ENCODE measurements around the gene CAPN10.

CAPN10 gene

DNA sequence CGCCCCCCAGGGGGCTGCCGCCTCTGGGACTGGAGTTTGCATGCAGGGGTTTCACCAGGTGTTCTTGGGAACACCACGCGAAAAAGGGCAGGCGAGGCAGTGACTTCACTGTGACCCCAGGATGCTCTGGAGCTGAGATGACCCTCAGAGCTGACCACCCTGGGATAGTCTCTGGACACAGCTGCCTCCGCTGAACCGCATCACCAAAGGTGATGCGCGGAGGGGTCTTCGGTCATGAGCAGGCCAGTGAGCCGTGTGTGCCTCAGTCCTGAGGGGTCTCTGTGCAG is 56.2 kb downstream of the CAPN10 start:
- no peak overlapping the region for H3K27ac ChIP-seq (ENCODE audit: low read depth, low read length)

DNA sequence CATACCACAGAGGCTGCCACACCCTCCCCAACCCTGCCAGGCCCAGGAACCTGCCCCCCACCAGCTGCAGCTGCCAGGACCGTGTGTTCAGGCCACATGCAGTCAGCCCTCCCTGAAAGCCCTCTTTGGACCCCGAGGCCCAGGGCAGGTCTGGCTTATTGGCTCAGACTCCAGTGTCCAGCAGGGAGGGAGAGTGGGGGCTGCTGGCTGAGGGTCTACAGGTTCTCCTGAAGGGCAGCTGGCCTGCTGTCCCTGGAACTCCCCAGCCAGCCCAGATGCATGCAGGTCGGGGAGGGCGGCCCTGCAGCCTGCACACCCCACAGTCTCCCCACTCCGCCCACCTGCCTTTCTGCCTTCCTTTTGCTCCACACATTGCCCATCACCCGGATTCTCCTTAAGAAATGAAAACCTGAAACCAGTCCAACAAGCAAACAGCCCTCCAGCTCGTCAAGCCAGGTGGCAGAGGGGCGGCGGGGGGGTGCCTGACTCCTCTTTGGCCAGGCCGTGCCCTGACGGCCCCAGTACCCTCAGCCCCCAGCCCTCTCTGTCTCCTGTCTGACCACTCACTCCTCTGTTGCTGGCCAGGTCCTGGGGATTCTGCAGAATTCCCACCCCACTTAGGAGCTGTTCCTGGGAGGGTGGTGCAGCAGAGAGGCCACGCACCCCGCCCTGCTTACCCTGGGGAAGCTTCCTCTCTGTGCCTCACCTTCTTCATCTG is 56.7 kb downstream of the CAPN10 start:
- no peak overlapping the region for H3K9ac ChIP-seq (ENCODE audit: low read length)
- H3K36me3 ChIP-seq (ENCODE audit: low read length) = no peaks in the 10 kb centered on the region
- no peaks in the 10 kb centered on the region for H3K27me3 ChIP-seq (ENCODE audit: low read length)
- no peaks in the 10 kb centered on the region for H3K9me2 ChIP-seq (replicated peaks; ENCODE audit: insufficient read depth, low read length)
- H3K9me3 ChIP-seq (ENCODE audit: insufficient read depth, low read length) = no peaks in the 10 kb centered on the region
- H3F3A ChIP-seq (ENCODE audit: insufficient read depth) = no peaks in the 10 kb centered on the region
- H3K4me3 ChIP-seq (ENCODE audit: insufficient read depth, low read length, poor library complexity, severe bottlenecking) = no peak overlapping the region
- H3K79me2 ChIP-seq (ENCODE audit: insufficient read depth, low read length) = no peaks in the 10 kb centered on the region
- TF ChIP-seq, protein P1, sequence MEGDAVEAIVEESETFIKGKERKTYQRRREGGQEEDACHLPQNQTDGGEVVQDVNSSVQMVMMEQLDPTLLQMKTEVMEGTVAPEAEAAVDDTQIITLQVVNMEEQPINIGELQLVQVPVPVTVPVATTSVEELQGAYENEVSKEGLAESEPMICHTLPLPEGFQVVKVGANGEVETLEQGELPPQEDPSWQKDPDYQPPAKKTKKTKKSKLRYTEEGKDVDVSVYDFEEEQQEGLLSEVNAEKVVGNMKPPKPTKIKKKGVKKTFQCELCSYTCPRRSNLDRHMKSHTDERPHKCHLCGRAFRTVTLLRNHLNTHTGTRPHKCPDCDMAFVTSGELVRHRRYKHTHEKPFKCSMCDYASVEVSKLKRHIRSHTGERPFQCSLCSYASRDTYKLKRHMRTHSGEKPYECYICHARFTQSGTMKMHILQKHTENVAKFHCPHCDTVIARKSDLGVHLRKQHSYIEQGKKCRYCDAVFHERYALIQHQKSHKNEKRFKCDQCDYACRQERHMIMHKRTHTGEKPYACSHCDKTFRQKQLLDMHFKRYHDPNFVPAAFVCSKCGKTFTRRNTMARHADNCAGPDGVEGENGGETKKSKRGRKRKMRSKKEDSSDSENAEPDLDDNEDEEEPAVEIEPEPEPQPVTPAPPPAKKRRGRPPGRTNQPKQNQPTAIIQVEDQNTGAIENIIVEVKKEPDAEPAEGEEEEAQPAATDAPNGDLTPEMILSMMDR (IDR thresholded peaks at IDR 0.05; ENCODE audit: insufficient read depth, low read length, poor library complexity, severe bottlenecking) = no peak
- TF ChIP-seq EZH2phosphoT487 (conservative IDR thresholded peaks at IDR 0.05; ENCODE audit: low read length) = no peak
- no peak overlapping the region for H2AFZ ChIP-seq (ENCODE audit: low read depth, low read length, severe bottlenecking)
- no peak overlapping the region for H3K4me2 ChIP-seq (ENCODE audit: low read depth, low read length, poor library complexity, severe bottlenecking)
- H3K27ac ChIP-seq (ENCODE audit: low read depth, low read length) = no peak overlapping the region
- H4K20me1 ChIP-seq (ENCODE audit: low read depth, low read length) = no peaks in the 10 kb centered on the region

More for the DNA sequence above, 56.2 kb downstream of the CAPN10 start:
- Histone ChIP-seq H3K9ac (ENCODE audit: low read length) (no peak overlapping the region), H3K9me2 (replicated peaks; ENCODE audit: insufficient read depth, low read length) (no peaks in the 10 kb centered on the region), H3K4me2 (ENCODE audit: low read depth, low read length, poor library complexity, severe bottlenecking) (no peak overlapping the region), H3K9me3 (ENCODE audit: insufficient read depth, low read length) (no peaks in the 10 kb centered on the region), H3K36me3 (ENCODE audit: low read length) (no peaks in the 10 kb centered on the region), H3K27me3 (ENCODE audit: low read length) (no peaks in the 10 kb centered on the region), H3K4me3 (ENCODE audit: insufficient read depth, low read length, poor library complexity, severe bottlenecking) (no peak overlapping the region), H2AFZ (ENCODE audit: low read depth, low read length, severe bottlenecking) (no peak overlapping the region), H3K79me2 (ENCODE audit: insufficient read depth, low read length) (no peaks in the 10 kb centered on the region), H4K20me1 (ENCODE audit: low read depth, low read length) (no peaks in the 10 kb centered on the region), H3F3A (ENCODE audit: insufficient read depth) (no peaks in the 10 kb centered on the region)
- TF ChIP-seq, protein P1 (IDR thresholded peaks at IDR 0.05; ENCODE audit: insufficient read depth, low read length, poor library complexity, severe bottlenecking) = no peak
- no peak for TF ChIP-seq EZH2phosphoT487 (conservative IDR thresholded peaks at IDR 0.05; ENCODE audit: low read length)

GRCh38 chr2:240643811-240644150 is 57.2 kb downstream of the CAPN10 start:
- Histone ChIP-seq H3K9me2 (replicated peaks; ENCODE audit: insufficient read depth, low read length) (no peaks in the 10 kb centered on the region), H4K20me1 (ENCODE audit: low read depth, low read length) (no peaks in the 10 kb centered on the region), H3K9ac (ENCODE audit: low read length) (no peak overlapping the region), H3K36me3 (ENCODE audit: low read length) (no peaks in the 10 kb centered on the region), H2AFZ (ENCODE audit: low read depth, low read length, severe bottlenecking) (no peak overlapping the region), H3K27me3 (ENCODE audit: low read length) (no peaks in the 10 kb centered on the region), H3K9me3 (ENCODE audit: insufficient read depth, low read length) (no peaks in the 10 kb centered on the region), H3K79me2 (ENCODE audit: insufficient read depth, low read length) (no peaks in the 10 kb centered on the region), H3K4me2 (ENCODE audit: low read depth, low read length, poor library complexity, severe bottlenecking) (no peak overlapping the region), H3F3A (ENCODE audit: insufficient read depth) (no peaks in the 10 kb centered on the region), H3K4me3 (ENCODE audit: insufficient read depth, low read length, poor library complexity, severe bottlenecking) (no peak overlapping the region), H3K27ac (ENCODE audit: low read depth, low read length) (no peak overlapping the region)
- no peak for TF ChIP-seq EZH2phosphoT487 (conservative IDR thresholded peaks at IDR 0.05; ENCODE audit: low read length)
- TF ChIP-seq, protein P1 (IDR thresholded peaks at IDR 0.05; ENCODE audit: insufficient read depth, low read length, poor library complexity, severe bottlenecking) = no peak

Data from SU-DHL-6 (cell line).